SHP77 (cell line): Measurements from ENCODE around the gene TM9SF3.

Source experiments
- DNase-seq, 2 experiments: peaks; one replicate each; lab custom pipeline; 2025; lab: John Stamatoyannopoulos, UW

TM9SF3 gene

DNA sequence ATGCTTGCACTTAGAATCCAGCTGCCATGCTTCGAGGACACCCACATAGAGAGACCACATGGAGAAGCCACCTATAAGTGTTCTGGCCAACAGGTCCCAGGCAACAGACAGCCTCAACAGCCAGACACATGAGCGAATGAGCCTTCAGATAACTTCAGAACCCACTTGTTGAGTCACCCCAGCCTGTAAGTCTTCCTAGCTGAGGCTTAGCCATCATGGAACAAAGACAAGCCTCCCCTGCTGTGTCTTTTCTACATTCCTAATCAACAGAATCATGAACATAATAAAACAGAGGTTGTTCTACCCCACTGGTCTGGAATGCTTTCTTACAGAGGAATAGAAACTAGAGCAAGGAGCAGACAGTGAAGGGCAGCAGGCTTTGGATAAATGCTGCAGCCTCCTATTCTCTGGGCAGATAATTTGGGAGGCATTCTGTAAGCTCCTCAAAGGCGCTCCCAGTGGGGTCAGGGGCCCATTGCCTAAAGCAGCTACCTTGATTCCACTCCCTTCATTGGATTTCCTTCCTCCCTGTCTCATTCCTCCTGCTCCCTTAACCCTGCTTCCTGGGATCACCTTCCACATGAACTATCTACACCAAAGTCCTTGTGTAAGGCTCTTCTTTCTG, 77.7 kb downstream of the TM9SF3 start:
- DNase-seq, result no peak

DNA sequence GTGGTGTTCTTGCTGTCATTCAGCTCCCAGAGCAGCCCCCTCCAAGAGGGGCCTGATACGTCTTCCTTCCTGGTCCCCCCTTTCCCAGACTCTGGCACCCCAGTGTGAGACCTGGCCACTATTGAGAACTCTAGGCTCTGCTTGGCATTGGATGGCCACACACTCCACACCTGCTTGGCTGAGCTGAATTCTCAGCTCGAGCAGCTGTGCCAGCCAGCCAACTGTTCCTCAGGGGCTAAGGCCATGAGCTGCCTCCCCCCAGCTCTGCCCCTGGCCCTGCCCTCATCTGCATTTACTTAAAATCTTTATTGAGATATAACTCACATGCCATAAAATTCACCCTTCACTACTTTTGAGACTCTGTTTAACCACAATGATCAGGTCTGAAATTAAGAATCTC, 79.8 kb downstream of the TM9SF3 start:
- no peak for DNase-seq

DNA sequence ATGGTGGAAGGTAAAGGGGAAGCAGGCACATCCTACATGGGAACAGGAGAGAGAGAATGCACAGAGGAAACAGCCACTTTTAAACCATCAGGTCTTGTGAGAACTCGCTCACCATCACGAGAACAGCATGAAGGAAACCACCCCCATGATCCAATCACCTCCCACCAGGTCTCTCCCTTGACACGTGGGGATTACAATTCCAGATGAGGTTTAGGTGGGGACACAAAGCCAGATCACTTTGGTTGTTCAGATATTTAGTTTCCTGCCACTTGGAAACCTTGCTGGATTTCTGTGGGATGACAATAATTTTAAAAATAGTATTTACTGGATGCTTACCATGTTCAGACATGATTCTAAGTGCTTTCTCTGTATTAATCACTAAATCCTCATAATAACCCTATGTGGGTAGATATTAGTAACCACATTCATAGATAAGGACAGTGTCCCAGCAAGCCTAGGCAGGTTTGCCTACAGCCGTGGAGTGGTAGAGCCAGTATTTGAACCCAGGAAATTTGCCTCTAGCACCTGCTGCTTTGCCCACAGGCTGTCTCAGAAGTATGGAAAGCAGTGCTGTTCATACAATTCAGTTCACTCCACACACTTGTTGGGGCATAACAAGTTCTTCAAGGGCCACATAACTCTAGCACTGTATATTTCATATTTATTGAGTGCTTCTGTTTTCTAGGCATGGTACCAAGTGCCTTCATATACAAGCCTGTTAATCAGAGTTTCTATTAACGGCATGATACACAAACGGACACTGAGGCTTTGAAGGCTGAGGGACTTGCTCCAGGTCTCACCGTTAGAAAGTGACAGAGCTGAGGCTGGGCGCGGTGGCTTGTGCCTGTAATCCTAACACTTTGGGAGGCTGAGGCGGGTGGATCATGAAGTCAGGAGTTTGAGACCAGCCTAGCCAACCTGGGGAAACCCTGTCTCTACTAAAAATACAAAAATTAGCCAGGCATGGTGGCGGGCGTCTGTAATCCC, 81.4 kb downstream of the TM9SF3 start:
- no peak for DNase-seq

DNA sequence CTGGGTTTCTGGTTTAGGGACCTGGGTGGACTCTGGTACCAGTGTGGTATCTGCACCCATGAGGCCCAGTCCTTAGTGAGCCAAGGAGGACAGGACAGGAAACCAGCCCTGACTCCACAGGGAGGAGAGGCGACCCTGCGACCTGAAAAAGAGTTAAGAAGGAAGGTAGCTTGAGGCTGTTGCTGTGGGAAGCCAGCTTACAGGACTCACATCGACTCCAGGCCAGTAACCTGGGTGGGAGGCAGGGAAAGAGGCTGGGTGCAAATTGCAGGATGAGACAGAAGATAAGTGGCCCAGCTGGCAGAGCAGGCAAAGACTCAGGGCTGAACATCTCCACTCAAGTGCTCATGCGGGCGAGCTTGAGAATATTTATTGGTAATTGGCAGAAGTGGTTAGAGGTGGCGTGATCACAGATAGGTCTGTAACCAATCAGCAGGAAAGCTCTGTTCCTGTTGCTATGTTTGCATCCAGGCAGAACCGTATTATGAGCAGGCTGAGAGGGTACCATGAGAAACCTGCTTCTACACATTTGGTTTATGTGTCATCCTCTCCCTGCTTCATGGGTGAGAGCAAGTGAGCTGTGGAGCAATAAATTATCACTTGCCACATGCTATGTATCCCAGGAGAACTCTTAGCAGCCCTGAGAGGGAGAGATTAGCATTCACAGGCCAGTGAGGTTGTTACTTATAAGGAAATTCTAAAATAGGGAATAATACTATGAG, 84.1 kb downstream of the TM9SF3 start:
- DNase-seq, result no peak

DNA sequence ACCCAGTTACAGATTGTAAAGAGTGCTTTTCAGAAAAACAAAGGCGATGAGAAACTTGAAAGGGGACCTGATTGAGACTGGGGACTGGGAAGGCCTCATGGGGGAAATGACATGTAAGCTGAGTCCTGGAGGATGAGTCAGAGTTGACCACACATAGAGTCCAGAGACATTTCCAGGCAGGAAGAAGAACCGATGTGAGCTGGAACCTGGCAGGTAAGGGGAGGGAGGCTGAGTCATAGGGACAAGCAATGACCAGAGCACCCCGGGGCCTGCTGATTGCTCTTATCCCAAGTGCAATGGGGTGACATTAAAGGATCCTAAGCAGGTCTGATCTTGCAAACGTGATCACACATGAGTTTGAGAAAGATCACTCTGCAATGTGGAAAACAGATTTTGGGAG, 84.8 kb downstream of the TM9SF3 start:
- DNase-seq, result no peak

DNA sequence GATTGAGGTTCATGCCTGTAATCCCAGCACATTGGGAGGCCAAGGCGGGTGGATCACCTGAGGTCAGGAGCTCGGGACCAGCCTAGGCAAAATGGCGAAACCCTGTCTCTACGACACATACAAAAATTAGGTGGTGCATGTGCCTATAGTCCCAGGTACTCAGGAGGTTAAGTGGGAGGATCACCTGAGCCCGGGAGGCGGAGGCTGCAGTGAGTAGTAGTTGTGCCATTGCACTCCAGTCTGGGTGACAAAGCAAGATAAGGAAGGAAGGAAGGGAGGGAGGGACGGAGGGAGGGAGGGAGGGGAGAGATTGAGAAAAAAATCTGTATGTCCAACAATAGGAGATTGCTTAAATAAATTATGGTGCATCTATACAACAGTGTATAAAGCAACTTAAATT, 86.3 kb downstream of the TM9SF3 start:
- no peak for DNase-seq

DNA sequence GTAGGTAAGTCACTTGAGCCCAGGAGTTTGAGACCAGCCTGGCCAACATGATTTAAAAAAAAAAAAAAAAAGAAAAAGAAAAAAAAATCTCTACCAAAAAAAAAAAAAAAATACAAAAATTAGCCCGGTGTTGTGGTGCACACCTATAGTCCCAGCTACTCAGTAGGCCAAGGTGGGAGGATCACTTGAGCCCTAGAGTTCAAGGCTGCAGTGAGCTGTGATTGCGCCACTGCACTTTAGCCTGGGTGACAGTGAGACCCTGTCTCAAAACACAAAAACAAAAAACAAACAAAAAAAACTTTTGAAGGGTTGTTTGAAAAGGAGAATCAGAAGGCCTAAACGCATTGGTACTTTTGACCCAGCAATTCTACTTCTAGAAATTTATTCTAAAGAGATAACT, 86.8 kb downstream of the TM9SF3 start:
- no peak for DNase-seq

DNA sequence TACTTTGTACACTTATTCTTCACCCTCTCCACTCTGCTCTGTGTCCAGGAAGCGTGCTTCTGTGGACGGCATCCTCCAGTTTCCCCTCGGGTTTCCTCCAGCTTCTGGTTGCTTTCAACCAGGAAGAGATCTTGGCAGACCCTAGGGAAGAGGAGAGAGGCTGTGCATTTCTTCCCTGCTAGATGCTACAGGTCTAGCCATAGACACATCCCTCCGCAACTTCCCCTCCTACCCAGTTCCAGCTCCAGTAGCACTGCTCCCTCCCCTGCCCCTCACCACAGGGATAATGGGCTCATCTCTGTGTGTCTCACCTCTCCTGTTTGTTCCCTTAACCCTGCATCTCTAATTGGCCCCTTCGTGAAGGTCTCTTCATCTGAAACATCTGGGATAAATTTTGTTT, 89.4 kb downstream of the TM9SF3 start:
- no peak for DNase-seq

DNA sequence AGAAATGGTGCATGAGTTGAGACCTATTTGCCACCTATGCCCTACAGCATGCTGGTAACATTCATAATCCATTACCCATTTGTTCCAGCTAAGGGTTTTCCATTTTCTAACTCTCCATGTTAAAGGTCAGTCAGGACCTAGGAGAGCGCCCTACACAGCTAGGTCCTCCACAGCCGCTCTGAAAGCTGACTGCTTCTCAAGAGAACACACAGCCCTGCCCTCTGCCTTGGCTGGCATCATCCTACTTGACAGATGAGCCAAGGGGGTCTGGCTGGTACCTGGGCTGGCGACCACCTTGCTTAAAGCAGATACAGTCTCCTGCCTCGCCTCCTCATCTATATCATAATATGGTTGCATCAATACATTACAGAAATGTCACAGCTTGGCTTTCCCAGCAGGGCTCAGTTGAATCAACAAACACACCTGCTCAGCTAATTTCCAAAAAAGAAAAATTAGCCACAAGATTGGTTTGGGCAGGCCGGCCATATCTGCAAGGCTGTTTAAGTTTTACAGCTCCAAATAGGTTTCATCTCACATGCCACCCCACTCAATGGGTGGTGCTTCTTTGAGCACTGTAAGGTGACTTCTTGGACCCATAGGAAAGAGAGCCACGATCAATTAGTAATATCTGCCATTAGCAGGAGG, 90.4 kb downstream of the TM9SF3 start:
- no peak for DNase-seq

DNA sequence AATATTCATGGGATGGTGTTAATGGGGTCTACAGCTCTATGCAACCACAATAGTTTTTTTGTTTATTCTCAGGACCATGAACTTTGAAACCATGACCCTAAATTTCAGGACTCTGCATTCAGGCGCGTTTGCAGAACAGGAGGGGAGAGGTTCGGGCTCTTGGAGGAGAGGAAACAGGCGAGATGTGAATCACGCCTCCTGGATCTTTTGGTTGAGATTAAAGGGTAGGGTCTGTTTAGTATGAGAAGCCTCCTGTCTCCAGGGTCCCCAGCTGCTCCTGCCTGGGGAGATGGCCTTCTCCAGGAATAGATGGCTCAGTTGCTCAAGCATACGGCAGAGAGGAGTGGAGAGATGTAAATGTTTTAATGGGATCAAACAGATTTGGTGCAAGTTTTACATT, 91.3 kb downstream of the TM9SF3 start:
- DNase-seq, result no peak

DNA sequence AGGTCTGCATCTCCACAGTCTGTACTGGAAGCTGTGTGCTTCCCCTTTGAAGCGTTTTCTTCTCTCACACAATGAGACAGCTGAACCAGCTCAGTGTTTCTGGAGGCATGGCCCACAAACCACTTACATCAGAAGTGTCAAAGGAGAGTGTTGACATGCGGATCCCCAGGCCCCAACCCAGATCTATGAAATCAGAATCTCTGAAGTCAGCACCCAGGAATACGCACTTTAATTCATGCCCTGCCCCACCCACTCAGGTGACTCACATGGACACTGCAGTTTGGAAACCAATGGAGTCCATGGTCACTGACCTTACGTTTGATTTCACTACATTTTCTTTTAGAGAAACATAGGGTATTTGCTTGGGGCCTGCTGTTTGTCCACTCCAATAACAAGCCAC, 92.1 kb downstream of the TM9SF3 start:
- DNase-seq, result no peak

DNA sequence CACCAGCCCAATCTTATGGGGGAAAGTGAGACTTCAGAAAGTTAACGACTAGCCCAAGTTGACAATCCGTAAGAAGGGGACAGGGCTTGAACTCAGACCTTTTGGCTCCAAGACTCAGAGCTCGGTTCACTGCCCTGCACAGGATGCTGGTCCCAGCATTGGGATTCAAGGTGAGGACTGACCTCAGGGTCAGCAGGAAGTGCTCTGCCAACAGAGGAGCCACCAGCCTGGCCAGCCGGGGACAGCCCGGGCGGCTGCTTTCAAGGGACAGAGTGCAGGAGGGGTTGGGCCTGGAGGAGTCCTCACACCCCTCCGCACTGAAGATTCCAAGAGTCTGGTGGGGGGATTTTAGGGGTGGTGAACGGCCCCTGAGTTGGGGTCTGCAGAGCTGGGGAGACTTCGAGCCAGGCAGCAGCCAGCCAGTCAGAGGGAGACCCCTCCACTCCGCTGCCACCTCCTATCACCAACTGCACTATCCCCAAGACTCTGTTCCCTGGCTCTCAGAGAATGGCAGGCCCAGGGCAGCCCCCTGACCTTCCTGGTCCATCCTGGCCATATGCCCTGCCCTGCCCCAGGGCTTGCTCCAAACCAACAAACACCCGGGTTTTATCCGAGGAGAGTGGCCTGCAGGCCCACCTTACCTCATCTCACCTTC, 92.8 kb downstream of the TM9SF3 start:
- DNase-seq, result no peak

DNA sequence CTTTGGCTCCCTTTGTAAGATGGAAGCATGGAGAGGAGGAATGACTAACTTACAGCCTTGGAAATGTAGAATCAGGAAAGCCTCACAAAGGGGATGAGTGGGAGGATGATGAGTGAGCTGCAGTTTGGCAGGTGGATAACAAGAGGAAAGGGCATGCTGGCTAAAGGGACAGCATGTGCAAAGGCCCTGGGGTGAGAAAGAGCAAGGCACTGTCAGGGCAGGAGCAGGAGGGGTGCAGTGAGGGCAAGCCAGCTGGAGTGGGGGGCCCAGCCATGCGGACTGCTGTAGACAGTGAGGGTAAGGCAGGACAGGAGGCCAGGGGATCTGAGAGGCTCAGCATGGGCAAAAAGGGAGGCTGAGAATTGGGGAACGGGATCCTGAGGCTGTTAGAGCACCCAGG, 93.6 kb downstream of the TM9SF3 start:
- no peak for DNase-seq

DNA sequence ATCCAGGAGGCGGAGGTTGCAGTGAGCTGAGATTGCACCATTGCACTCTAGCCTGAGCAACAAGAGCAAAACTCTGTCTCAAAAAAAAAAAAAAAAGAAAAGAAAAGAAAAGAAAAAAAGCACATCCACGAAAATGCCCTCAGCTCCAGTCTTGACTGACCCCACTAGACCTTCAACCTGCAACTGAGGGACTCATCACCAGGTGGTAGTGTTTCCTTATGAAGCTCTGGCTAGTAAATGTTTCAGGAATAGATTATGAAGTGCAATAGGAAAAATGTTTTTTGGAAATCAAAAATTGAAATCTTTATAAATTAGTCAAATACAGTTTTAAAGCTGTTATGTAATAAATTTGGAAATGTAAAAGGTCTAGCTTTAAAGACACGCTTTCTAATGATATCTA, 95.5 kb downstream of the TM9SF3 start:
- no peak for DNase-seq

DNA sequence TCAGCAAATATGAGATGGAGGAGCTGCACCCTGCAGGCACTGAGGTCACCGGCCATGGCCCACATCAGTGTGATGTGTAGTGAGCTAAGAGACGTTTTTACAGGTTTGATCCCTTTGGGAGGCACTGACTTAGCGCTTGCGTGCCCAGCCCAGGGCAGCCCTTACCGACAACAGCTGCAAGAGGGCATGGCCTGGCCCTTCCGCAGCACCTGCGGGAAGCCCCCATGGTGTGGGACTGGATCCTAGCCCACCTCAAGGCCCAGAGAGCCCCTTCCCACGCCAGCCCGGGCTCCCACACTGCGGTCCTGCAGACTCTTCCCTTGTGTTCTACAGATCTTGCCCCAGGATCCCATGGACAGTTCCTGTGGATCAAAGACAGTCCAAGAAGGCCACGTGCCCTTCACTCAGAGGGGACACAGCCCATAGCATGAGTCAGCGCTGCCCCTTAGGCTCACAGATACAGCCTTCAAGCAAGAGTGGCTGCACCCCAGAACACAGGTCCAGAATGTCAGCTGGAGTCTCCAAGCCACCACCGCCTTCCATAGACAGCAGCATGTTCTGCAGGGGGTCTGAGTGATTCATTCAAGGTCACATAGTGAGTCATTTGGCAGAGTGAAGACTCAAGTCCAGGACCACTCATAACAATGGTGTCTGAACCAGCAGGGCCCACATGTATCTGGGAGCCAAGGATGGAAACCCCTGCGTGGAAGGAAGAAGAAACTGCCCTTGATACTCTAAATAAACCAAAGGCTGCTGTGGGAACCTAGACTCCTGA, 98.5 kb downstream of the TM9SF3 start:
- DNase-seq, result no peak

DNA sequence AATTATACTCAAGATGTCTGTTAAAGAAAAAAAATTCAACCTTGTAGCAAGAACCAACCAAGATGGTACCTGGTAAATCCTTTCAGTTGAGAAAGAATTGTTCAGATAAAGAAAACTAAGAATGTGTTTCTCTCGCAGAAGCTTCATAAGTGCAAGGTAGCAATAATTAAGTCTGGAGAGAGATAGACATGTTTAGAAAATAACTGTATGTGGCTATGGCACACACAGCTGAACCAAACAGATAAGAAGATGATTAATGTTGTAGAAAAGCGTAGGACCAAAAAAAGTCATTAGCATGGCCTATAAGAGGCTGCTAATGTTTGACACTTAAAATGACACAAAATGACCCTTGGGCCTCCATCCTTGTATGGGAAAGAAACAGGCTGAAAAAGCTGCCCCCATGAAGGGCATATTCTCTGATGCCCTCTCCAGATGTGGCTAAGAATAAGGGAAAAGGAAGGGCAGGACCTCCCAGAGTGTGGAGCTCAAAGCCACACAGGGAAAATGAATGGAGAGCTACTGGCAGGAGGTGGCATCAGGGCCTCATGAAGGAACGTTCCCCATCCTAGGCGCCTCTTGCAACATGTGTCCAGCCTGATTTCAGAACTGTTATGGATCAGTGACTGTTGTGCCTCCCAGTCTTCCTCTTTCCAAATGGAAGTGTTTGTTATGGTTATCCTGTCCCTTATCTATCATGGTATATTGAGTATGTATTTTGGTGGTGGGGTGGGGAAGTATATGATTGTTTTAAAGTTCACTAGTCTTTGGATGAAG, 103.8 kb downstream of the TM9SF3 start:
- DNase-seq, result no peak

DNA sequence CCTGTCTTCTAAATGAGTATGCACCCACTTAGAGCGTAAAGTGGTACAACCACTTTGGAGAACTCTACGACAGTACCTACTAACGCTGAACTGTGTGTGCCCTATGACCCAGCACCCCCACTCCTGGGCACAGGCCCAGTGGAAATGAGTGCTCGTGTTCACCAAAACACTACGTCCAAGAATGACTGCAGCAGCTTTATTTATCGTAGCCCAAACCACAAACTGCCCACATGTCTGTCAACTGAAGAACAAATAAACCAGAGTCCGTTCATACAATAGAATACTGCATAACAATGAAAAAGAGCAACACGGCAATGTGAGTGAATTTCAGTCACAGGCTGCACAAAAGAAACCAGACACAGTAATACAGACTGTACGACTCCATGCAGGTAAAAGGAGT, 108.5 kb downstream of the TM9SF3 start:
- no peak for DNase-seq

DNA sequence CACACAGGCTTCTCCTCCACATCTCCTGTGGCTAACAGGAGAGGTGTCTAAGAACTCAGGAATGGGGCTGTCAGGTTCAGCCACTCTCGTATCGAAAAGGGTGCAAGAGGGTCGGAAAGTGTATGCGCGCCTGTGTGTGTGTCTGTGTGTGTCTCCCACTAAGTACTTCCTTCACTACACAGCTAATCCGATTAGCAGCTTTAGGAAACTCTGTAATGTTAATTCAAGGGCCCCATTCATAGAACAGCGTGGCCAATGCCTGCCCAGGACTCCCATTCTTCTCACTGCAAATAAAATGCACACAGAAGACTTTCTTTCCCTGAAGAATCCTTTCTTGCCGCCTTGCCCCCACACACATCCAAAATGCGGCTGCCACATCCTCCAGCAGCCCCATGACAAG, 112.9 kb downstream of the TM9SF3 start:
- DNase-seq, result no peak

DNA sequence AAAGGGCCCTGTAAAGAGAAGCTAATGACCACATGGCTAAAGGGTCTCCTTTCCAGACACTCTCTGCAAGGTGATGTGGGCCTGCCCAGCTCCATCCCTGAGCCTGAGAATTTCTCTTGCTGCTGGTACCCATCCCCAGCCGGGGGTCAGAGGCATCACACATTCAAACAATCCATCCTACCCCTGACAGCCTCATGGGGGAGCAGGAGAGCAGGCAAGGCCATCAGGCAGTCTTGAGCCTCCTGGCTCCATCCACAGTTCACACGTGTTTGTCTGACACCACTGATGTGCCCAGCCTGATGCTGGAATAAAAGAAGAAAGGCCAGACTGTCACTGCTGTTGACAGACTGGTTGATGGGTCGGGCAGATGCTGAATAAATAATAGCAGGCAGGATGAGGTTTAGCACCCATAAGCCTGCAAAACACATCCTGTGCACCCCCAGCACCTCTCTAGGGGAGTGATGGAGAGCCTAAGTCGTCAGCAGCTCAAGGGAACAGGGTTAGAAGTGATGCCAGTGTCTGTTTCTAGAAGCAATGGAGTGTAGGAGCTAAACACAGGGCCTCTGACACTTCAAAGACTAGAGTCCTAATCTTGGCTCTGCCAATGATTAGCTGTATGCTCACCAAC, 116.6 kb downstream of the TM9SF3 start:
- DNase-seq, result peak; percentile 45 to 49

DNA sequence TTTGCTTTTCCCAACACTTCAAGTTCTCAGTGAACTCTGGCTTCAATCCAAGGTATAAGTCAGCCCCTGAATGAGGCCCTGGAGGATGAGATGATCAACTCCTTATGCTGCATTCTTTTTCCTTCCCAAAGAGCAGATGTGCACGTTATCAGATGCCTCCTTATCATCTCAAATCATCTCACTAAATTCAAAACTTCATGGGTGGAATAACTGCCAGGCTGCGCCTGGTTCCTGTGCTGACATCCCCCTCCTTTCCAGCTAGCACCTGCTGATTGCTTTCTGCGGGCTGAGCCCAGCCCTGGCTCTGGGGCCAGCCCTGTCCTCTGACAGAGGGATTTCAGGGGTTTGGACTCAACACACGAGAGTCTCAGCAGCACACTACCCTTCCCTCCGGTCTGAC, 118.0 kb downstream of the TM9SF3 start:
- no peak for DNase-seq
